Daoy (cell line): ENCODE data around the gene FICD. TPM values are rescaled to one million over a fixed set of nuclear protein-coding genes. Genes with fewer than 3 reads are reported as not detected.
"Not testable (repeated sequence)": the region's sequence is repeated elsewhere in the genome, so short reads cannot be mapped to it uniquely, and the experiment has no call there.

Experiments used
- DNase-seq: peaks from one replicate; pipeline ENCODE4 v3.0.0-alpha.2; 2015; ENCODE audit warnings: low read depth
- total RNA-seq: library from RNA; depleted of rRNA; stranded (reverse); fragments of >200 nt; shearing (Covaris generic); gene quantifications from 2 replicates; pipeline ENCODE4 v1.2.3, GENCODE V29; 2014

Gene FICD
- total RNA-seq, 1 experiment from 2014 or later = 4.2 TPM

DNA sequence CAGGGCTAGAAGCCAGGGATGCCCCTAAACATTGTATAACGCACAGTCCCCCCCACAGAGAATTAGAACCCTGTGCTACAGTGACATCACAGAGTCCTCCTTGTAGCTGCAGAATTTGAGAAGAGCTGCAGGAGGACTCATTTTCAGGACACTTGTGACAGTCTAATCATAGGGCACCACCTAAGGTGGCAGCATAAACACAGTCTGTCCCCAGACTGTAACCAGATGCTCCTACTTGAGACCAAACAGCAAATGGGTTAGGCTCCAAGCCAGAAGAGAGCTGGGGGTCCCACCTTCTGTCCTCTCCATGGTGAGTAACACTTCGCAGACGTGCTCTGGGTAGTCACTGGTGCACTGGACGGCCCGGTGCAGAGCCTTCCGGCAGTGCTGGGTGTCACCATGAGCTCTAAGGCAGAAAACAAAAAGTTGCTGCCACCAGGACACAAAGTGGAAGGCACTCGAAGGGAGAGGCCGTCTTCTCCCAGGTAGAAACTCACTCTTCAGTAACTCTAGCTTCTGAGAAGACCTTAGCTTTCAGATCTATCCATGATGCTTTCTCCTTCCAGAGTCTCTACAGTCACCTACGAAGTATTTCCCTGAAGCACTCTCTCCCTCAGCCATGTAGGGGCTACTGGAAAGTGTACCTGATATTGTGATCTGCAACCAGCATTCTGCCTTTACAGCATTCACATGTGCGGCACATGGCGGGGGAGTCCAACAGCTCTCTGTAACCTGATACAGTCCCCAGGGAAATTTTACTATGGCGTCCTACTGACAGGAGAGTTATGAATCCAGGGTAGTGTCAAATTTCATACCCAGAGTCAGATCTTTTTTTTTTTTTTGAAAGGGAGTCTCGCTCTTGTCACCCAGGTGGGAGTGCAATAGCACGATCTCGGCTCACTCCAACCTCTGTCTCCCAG lies 17.1 kb downstream of the FICD start:
- DNase-seq = no peak

- no peak for DNase-seq
Observed at GRCh38 chr12:108538146-108538545, 23.1 kb downstream of the FICD start.

DNA sequence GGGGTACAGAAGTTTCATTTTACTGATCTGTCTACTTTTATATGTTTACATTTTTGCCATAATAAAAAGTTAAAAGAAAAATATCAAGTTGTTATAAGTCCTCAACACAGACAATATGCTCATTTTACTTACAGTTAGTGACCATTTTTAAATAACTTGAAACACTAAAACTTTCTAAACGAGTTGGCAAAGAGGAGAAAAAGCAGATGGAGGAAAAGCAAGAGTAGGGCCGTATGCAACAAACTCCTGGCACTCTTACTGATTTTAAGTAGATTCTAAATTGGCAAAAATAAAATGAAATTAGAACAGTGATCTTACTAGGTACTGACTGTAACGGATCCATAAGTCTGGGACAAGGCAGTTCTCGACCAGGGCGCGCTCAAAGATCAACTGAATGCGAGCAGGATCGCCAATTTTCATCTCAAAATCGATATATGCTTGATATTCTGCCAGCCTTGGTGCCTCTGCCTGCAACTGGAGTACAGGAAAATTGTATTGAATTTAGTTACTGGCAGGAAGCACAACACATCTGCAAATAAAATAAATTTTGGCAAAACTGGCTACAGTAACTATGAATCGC lies 23.6 kb downstream of the FICD start:
- no peak for DNase-seq

GRCh38 chr12:108542320-108542719 lies 27.2 kb downstream of the FICD start:
- no peak for DNase-seq

DNA sequence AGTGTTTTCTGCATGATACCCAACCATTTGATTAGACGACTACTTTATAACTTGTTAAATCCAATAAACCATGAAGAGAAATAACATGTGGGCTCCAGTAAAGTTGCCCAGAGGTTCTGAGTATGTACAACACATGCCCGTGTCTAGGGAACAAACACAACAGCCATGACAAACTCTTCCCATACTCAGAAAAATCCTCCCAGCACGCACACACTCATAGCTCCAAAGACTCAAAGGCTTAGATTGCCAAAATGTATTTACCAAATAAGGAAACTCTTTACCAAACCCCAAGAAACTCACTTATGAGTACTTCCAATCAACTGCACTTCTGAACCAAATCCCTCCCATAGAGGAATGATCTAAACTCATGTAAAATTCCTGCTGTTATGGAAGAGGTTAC lies 28.6 kb downstream of the FICD start:
- no peak for DNase-seq

- DNase-seq = no peak
Observed at GRCh38 chr12:108547686-108548085, 32.6 kb downstream of the FICD start.

DNA sequence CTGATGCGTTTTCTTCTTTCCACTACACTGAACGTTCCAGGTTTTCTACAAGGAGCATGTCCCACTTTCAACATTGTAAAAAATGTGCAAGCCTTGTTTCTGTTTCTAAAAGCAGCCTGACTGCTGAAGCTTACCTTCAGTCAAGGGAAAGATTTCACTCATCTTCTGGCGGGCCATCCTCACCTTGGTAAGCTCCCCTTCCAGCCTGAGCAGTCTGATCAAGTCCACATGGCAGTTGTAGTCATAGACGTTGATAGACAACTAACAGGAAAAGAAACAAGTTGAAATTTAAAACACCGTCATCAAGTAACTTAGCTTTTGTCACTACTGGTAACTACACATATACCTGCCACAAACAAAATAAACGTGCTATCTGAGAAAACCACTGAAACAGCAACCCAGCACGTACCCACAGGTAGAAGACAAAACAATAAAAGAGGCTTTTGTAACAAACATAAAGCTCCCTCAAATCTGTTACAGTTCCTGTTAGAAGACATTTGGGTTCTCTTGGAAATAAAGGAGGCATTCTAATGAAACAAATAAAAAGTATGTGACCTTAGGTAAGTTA lies 34.0 kb downstream of the FICD start:
- no peak for DNase-seq

- no peak for DNase-seq
Observed at GRCh38 chr12:108551535-108551934, 36.5 kb downstream of the FICD start.

DNA sequence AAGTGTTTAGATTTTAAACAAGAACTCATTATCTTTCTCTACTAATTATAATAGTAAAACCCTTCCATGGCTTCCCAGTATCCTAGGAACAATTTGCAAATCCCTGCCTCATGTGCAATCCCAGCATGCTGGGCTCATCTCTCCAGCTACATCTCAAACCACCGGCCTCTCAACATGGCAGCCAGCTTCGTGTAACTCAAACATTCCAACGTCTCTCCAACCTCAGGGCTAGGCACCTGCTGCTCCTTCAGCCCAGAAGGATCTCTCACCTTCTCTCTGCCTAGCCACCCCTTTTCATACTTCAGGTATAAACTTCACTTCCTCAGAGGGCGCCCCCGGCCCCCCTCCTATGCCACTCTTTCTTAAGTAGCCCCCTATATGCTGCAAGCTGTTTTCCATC lies 38.7 kb downstream of the FICD start:
- no peak for DNase-seq

GRCh38 chr12:108555383-108555782 lies 40.3 kb downstream of the FICD start:
- DNase-seq = not testable (repeated sequence)

GRCh38 chr12:108559007-108559655 lies 44.1 kb downstream of the FICD start:
- DNase-seq = no peak

DNA sequence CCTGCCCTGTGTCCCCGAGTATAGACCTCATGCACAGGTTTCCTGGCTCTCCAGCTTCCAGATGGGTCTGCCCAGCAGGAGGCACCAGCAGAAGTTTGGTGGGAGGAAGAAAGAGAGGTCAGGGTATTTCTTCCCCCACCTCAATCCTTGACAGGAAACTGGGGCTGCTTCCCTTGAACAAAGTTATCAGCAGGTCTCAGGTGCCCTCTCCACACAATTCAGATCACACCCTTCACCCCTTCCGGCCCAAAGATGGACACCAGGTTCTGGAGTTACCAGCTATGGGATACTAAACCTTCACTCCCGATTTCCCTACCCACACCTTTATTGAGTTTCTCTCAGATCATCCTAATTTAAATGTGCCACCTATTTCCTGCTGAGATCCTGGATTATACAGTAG lies 44.7 kb downstream of the FICD start:
- DNase-seq = no peak

DNA sequence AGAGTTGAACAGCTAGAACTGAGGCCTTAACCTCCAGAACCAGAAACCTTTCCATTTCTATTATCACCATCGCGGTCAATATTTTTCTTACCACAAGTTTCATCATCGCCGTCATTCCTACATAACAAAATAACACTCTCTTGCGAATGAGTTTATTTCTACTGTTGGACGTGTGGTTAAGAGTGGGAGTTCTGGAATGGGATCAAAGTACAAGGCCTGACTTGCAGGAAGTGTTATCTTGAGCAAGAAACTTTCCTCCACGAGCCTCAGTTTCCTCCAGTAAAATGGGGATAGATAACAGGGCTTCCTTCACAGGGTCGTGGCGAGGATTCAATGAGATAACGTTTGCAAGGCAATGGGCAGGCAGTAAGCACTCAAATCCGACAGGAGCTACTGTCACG lies 45.2 kb downstream of the FICD start:
- DNase-seq = no peak

DNA sequence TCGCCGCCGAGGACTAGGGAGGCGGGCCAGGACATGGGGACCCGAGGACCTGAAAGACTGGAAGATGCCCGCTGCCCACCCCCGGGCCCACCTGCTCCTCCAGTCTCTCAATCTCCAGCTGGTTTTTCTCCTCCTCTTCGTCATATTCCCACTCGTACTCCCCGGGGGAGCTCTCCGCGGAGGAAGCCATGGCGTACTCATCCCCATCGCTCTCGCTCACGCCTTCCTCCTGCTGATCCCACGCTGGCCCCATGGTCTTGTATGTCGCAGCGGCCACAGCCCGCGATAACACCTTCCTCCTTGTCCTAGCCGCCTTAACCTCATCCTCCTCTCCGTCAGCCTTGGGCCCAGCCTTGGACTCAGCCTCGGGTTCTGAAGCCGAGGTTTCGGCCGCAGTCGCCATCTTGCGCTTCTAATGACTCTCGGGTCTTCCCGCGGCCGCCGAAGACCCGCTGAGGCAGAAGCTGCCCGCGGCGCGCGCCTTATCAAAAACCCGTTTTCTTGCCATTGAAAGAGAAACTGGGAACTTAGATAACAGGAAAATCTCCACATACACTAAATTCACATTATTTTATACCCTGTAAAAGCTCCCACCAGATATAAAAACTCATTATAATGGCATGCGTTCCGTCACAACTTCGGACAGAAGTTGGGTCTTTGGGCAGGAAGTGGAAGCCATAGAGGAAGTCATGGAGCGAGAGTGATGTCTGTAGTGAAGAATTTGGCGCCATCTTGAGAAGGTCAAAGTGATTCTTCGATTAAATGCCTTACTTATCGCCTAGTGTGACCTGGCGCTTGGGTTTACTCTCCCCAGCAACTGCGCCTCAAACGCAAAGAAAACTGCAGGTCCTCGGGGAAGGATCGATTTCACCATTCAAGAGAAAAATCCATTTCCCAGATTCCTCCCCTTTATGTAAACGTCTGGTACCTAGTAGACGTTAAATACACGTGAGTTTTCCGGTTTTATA lies 46.0 kb downstream of the FICD start, which contains the start of gene SART3:
SART3 (minus strand) TSS at position 422 of the 968 bp plus-strand sequence; CDS start at position 403, 19 bp downstream.
- peak; percentile 88 for DNase-seq

GRCh38 chr12:108561852-108562347 lies 46.8 kb downstream of the FICD start:
- DNase-seq = no peak

DNA sequence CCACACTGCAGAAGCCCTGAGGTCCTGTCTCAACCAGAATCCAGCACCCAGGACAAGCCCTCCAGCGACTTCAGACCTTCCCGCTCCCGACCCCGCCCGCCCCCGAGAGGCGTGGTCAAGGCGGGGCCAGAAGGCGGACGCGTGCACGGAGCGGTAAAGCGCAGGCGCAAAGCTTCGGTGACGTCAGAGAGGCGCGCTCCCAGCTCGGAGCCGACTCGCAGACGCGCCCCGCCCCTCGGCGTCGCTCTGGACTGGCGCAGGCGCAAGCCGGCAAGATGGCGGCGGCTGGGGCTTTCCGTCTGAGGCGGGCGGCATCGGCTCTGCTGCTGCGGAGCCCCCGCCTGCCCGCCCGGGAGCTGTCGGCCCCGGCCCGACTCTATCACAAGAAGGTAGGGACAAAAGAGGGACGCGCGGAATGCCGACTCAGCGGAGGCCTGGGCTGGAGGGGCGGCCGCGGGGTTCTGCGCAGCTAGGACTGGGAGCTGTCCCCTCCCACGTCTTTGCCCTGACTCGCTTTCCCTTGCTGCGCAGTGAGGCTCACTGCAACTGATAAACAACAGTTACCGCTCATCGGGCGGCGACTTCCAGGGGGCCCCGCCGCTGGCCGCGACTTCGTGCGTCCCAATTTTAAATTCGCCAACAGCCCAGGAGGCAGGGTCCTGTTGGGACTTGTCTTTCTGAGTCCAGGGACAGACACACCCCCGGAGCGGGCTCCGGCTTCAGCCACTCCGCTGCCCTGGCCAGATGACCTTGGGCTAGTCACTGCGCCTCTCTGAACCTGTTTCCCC lies 47.5 kb downstream of the FICD start, which contains the start of gene ISCU:
ISCU (plus strand) TSS at position 249 of the 788 bp plus-strand sequence; CDS start at position 276, 27 bp downstream.
- DNase-seq = peak; percentile 100

DNA sequence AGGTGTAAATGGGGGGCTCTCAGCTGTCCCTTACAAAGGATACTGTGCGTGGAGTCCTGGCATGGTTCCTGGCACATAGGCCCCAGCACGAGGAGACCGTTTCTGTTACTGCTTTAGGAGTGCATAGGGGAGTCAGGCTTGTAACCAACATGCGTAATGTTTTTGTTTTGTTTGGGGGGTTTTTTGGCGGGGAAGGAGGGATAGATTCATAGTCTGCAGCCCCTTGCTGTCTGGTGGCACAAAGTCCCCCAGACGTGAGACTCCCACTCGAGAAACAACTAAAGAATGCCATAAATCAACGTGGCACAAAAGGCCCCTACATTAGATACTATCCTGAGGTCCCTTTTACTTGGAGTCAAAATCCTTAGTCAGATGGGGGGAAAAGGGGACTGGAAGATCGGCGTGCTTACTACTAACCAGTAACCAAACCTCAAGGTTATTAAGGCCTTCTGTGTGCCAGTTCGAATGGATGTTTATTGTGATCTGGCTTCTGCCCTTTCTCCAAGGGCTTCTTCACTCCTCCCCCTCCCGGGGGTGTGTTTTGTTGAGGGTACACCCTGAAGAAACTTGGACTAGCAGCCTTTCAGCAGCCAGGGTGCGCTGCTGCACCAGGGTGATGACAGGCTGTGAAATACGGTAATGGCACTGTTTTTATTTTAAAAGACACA lies 48.2 kb downstream of the FICD start:
- DNase-seq = peak; percentile 90

- DNase-seq = no peak
Observed at GRCh38 chr12:108563804-108564151, 48.7 kb downstream of the FICD start.

DNA sequence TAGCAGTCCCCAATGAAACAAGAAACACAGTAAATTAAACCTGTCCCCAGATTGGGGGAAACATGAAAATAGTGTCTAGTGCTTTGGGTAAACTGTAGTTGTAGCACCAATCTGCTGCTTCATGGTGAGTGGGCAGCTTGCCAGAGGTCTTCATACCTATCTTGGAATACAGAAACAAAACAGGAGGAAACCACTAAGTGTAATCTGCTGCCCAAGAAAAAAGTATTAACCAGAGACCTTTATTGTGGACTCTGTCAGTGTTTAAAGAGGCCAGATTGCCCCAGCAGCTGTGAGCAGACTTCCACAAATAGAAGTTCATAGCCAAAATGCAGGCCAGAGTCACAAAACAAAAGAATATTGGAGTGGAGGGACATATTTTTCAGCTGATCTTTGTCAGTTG lies 49.6 kb downstream of the FICD start:
- no peak for DNase-seq
